NCI-H2081 (cell line): ENCODE measurements around the gene COQ8A.

ENCODE experiments used
- DNase-seq, 2 experiments: peaks; one replicate each; lab custom pipeline; 2025; lab: John Stamatoyannopoulos, UW

The COQ8A gene

GRCh38 chr1:226973898-226974543 is 33.9 kb downstream of the COQ8A start:
- no peak for DNase-seq

- DNase-seq, result no peak
Observed at GRCh38 chr1:226974544-226975258, 34.6 kb downstream of the COQ8A start.

GRCh38 chr1:226975259-226976250 is 35.5 kb downstream of the COQ8A start:
- peak; percentile 92 to 95 for DNase-seq

GRCh38 chr1:226976276-226976977 is 36.3 kb downstream of the COQ8A start:
- DNase-seq, result peak in 1 of 2 experiments; percentile 37

- no peak for DNase-seq
Observed at GRCh38 chr1:226976978-226977642, 37.0 kb downstream of the COQ8A start.

GRCh38 chr1:226977643-226978431 is 37.7 kb downstream of the COQ8A start:
- DNase-seq, result no peak

- no peak for DNase-seq
Observed at GRCh38 chr1:226978432-226979114, 38.5 kb downstream of the COQ8A start.

- DNase-seq, result no peak
Observed at GRCh38 chr1:226979115-226979516, 39.0 kb downstream of the COQ8A start.

- DNase-seq, result no peak
Observed at GRCh38 chr1:226979517-226980121, 39.5 kb downstream of the COQ8A start.

- DNase-seq, result no peak
Observed at GRCh38 chr1:226980122-226980560, 40.0 kb downstream of the COQ8A start.

GRCh38 chr1:226980565-226981385 is 40.7 kb downstream of the COQ8A start:
- no peak for DNase-seq

- DNase-seq, result no peak
Observed at GRCh38 chr1:226981386-226981817, 41.3 kb downstream of the COQ8A start.

GRCh38 chr1:226981838-226982237 is 41.7 kb downstream of the COQ8A start:
- DNase-seq, result no peak

- no peak for DNase-seq
Observed at GRCh38 chr1:226982451-226983177, 42.5 kb downstream of the COQ8A start.

- no peak for DNase-seq
Observed at GRCh38 chr1:226983247-226983991, 43.3 kb downstream of the COQ8A start.

- no peak for DNase-seq
Observed at GRCh38 chr1:226983992-226984364, 43.9 kb downstream of the COQ8A start.
